HG03354 (cell line): ENCODE data around the gene PANK4.
"Not testable (repeated sequence)": the region's sequence is repeated elsewhere in the genome, so short reads cannot be mapped to it uniquely, and the experiment has no call there.

Experiments used
- ATAC-seq: cut with Tn5 transposase; IDR thresholded peaks from one replicate; pipeline ENCODE4 v1.9.1; 2021; ENCODE audit warnings: mild to moderate bottlenecking; ENCODE audit not compliant: unreplicated experiment, poor library complexity, severe bottlenecking

The PANK4 gene

GRCh38 chr1:2470290-2471158 lies 55.9 kb downstream of the PANK4 start:
- ATAC-seq: no peak

DNA sequence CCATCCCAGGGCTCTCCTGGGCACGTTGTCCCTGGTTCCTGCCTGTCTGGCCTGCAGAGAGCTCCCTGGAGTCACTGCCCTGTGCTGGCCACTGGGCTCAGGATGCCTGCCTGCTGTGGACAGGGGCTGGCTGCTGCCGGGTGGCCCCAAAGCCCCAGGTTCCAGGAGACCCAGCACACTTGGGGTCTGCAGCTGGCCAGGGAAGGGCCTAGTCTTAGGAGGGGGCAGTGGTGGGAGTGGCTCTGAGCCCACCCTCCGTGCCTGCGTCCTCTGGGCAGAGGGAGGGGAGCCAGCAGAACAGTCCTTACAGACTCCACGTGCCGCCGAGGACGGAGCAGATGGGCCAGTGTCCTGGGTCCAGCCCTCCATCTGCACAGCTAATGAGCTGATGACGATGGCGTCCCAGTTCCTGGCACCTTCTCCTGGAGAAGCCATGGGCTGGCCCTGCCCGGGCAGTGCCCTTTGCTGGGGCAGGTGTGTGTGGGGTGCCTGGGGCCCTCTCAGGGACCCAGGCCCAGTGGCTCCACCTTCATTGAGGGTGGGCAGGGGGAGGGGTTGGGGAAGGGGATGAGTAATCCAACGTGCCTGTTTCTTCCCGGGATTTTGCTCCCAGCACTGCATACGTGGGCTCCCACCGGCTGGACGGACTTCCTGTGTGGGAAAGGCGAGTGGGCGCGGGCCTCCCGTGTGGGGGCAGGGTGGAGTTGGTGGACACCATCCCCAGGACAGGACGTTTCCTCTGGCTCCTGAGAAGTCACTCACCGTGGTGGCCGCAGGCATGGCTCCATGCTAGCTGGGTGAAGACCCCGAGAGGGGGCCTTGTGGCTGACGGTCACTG lies 57.1 kb downstream of the PANK4 start:
- ATAC-seq: no peak

DNA sequence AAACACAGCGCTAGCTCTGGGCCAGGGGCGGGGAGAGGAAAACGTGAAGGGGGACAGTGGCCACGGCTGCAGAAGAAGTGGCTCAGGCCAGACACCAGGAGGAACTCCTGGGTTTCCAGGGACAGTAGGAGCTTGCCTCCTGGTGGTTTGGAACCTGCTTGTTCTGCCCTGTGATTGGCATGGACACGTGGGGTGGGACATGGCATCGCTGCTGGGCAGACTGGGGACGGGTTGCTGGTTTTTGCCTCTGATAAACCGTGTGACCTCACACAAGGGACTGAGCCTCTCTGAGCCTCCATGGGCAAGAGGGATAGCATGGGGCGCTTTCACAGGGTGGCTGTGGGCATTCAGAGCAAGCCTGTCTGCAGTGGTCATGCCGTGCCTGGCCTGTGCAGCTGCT lies 57.9 kb downstream of the PANK4 start:
- ATAC-seq: no peak

- no peak for ATAC-seq
Observed at GRCh38 chr1:2468041-2468472, 58.3 kb downstream of the PANK4 start.

GRCh38 chr1:2466958-2467554 lies 59.3 kb downstream of the PANK4 start:
- no peak for ATAC-seq

DNA sequence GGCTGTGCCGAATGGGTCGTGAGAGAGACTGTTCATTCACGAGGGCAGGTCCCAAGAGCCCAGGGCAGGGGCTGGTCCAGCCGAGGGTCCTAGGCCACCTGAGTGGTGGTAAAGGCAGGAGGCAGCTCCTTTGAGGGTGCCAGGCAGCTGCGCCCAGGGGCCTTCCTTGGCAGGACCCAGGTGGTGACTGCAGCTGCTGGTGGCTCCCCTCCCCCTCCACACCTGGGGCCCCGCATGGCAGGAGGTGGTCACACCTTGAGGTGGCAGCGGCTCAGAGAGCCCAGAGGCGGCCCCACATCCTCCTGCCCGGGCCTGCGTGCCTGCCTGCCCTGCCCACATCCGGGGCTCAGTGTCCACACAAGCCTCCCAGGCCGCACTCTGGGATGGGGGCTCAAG lies 60.1 kb downstream of the PANK4 start:
- no peak for ATAC-seq

DNA sequence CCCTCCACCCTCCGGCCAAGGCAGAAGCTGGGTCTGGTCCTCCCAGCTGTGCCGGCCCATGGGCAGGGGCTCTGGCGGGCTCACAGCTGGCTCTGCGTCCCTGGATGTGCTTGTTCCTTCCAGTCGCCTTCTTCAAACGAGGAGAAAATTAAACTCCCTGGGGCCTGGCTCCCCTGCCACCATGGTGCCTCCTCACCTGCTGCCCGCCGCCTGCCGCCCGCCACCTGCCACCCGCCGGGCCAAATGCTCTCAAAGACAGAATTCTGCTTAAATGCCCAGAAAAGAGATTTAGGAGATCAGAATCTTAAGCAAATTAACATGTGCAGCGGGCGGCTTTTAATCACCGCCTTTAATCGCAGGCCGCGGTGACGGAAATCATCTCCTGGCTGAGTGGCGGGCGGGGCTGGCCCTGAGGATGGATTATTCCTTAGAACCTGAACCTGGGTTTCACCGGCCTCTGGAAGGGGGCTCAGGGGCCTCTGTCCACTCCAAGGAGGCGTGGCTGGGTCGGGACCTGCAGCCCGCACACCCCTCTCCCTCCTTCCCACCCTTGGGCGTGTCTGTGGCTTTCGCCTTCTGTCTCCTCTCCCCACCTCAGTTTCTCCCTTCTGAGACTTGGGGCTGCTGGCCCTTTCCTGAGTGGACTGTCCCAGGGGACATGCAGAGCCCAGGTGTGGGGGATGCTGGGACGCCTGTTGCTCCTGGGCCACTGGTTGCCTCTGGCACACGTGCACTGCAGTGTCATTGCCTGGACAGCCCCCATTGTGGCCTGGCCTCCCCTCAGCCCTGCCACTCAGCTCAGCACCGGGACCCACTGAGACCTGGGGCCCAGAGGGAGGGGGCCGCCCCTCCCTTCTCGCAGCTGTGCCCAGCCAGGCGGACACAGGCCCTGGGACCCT lies 60.8 kb downstream of the PANK4 start:
- ATAC-seq: no peak

DNA sequence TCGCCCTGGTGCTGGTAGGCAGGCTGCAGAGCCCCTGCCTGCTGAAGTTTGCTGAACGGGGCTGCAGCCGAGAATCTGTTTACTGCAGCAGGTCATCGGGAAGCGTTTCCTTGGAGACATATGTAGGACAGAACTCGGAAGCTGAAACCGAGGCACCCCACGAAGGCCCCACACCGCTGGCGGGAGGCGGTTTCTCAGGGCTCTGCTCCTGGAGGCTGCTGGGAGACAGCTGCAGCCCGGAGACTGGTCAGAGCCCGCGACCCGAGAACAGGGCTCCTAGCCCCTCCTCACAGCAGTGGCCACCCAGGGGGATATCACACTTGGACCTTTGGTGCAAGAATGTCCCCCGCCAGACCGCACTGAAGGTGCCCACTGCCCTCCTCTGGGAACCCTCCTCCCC lies 63.0 kb downstream of the PANK4 start:
- ATAC-seq: no peak

DNA sequence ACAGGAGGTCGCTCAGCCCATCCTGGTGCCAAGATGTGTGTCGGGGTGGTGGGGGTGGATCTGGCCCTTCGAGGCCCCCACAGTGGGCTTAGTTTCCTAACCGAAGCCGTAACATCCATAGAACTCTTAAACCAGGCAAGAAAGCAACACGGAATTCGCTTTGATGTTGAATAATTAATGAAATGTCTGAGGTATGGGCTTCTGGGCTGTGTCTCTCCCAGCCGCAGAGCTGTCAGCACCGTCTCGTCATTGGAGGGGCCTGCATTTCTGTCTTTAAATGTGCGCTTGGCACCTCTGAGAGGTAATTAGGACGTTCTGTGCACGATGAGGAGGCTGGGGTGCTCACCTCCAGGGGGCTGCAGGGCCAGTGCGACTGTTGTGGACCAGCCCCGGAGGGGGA lies 63.6 kb downstream of the PANK4 start:
- no peak for ATAC-seq

DNA sequence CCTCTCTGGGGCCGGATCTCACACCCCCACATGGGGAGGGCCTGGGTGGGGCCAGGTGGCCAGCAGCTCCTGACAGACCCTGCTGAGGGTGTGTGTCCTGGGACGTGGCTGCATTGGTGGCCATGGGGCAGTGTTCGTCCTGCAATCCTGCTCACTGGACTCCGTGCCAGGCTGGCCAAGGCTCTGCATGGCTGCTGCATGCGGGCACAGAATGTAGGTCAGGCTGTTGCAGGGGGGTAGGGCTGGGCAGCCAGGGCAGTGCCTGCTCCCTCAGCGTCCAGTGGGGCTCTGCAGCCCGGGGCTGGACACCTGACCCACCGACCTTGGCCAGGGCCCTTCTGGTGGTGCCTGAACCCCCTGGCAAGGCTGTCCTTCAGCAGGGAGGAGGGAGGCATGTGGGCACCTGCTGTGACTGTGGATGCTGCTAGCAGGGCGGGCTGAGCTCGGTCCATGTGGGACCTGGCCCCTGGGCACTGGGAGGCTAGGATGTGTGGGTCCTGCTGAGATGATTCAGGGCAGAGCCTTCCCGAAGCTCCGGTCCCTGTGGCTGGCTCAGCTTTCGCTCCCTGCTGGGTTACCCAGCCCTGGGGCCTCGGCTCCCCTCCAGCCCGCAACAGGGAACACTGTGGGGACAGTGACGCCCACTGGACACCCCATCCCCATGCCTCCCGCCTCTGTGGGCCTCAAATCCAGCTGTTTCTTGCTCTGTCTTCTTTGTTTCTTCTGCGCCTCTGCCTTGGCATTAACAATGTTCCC lies 65.2 kb downstream of the PANK4 start:
- no peak for ATAC-seq

- no peak for ATAC-seq
Observed at GRCh38 chr1:2460203-2460602, 66.2 kb downstream of the PANK4 start.

DNA sequence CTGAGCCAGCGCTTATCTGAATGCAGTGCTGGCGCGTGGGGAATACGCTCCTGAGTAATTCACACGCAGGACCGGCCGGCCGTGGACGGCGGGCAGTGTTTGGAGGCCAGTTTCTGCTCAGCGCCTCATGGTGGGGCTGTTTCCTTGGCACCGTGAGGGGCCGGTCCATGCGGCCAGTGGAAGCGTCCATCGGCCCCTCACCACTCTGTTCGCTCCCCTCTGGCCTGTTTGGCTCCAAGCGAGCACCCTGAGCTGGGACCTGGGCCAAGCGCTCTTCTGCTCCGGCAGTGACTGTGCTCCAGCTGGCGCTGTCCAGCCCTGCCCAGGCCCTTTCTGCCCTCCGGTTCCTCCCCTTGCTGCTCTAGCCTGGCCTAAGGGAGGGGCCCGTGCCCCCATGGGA lies 66.6 kb downstream of the PANK4 start:
- no peak for ATAC-seq

- not testable (repeated sequence) for ATAC-seq
Observed at GRCh38 chr1:2459102-2459753, 67.2 kb downstream of the PANK4 start.

DNA sequence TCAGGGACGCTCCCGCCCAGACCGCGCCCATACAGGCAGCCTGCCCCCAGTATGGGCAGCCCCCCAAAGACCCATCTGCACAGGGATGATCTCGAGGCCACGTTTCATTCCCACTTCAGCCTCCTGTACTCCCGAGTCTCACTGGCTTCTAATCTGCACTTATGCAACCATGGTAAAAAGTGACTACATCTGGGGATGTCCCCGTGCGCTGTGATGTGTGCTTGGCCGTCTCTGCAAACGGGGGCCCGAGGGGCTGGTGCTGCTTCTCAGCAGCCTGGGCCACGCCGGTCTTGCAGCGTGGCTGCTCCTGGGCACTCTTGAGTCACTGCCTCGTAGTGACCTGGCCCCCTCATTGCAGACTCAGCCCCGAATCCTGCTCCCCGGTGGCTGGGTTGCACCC lies 67.7 kb downstream of the PANK4 start:
- ATAC-seq: no peak
